Stimulated activated naive B cell treated with anti-CD40 and anti-IgM and Interleukin-4, amounts not matched to agents 10 μg/mL and 1 μg/mL and 100 μg/mL, for 72 hours (primary cell): Measurements from ENCODE around the gene ERVK3-1.

Experiments used
- ATAC-seq, 2 donors: fragments of 150-1000 bp; cut with Tn5 transposase; replicated peaks; 2 replicates each; pipeline ENCODE4 v1.10.0; 2021; ENCODE audit warnings: moderate library complexity in 1 of 2
- DNase-seq: peaks from one replicate; pipeline ENCODE4 v3.0.0; 2021
- H3K27ac Mint-ChIP-seq: one replicate; pipeline ENCODE4 v1.8.0; 2022; ENCODE audit warnings: mild to moderate bottlenecking, mixed read lengths
- H3K27me3 Mint-ChIP-seq, 2 donors: one replicate each; pipeline ENCODE4 v1.8.0; 2022; ENCODE audit warnings: mixed read lengths in 2 of 2
- H3K36me3 Mint-ChIP-seq, 2 donors: one replicate each; pipeline ENCODE4 v1.8.0; 2022; ENCODE audit warnings: mixed read lengths in 2 of 2, mild to moderate bottlenecking in 1 of 2
- H3K4me1 Mint-ChIP-seq, 2 donors: one replicate each; pipeline ENCODE4 v1.8.0; 2022; ENCODE audit warnings: mixed read lengths in 2 of 2, mild to moderate bottlenecking in 1 of 2
- H3K4me3 Mint-ChIP-seq, 2 donors: one replicate each; pipeline ENCODE4 v1.8.0; 2022; ENCODE audit warnings: mild to moderate bottlenecking in 2 of 2, mixed read lengths in 2 of 2, moderate library complexity in 1 of 2
- H3K9me3 Mint-ChIP-seq, 2 donors: one replicate each; pipeline ENCODE4 v1.8.0; 2022; ENCODE audit warnings: mixed read lengths in 2 of 2, mild to moderate bottlenecking in 1 of 2

ERVK3-1 gene

GRCh38 chr19:58317476-58318072 is 12.4 kb downstream of the ERVK3-1 start:
- Mint-ChIP-seq H3K4me1 (no peaks in the 10 kb centered on the region), H3K27me3 (no peaks in the 10 kb centered on the region), H3K9me3 (no peaks in the 10 kb centered on the region), H3K27ac (no peak overlapping the region), H3K4me3 (no peak overlapping the region), H3K36me3 (peaks cover 22 to 55% of the 10 kb centered on the region in 2 donors)
- DNase-seq (no peak), ATAC-seq (no peak)

GRCh38 chr19:58318297-58318696 is 13.1 kb downstream of the ERVK3-1 start:
- Mint-ChIP-seq H3K4me3 (no peak overlapping the region), H3K27ac (no peak overlapping the region), H3K9me3 (no peaks in the 10 kb centered on the region), H3K27me3 (no peaks in the 10 kb centered on the region), H3K36me3 (peaks cover 23 to 54% of the 10 kb centered on the region in 2 donors), H3K4me1 (no peaks in the 10 kb centered on the region)
- DNase-seq (no peak), ATAC-seq (no peak)

DNA sequence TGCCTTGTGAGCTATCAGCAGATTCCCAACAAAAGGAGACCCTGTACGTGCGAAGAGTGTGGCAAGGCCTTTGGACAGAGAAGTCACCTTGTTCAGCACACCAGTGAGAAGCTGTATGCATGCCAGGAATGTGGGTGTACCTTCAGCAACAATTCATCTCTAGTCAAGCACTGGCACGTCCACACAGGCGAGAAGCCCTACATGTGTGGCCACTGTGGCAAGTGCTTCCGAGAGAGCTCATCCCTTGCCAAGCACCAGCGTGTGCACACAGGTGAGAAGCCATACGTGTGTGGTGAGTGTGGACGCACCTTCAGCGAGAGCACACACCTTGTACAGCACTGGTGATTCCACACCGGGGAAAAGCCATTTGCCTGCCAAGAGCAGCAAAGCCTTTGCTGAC is 14.1 kb downstream of the ERVK3-1 start:
- Mint-ChIP-seq H3K27me3 (no peaks in the 10 kb centered on the region), H3K4me3 (no peak overlapping the region), H3K4me1 (no peaks in the 10 kb centered on the region), H3K27ac (no peak overlapping the region), H3K9me3 (no peaks in the 10 kb centered on the region), H3K36me3 (peaks cover 18 to 51% of the 10 kb centered on the region in 2 donors)
- DNase-seq (no peak), ATAC-seq (no peak)

DNA sequence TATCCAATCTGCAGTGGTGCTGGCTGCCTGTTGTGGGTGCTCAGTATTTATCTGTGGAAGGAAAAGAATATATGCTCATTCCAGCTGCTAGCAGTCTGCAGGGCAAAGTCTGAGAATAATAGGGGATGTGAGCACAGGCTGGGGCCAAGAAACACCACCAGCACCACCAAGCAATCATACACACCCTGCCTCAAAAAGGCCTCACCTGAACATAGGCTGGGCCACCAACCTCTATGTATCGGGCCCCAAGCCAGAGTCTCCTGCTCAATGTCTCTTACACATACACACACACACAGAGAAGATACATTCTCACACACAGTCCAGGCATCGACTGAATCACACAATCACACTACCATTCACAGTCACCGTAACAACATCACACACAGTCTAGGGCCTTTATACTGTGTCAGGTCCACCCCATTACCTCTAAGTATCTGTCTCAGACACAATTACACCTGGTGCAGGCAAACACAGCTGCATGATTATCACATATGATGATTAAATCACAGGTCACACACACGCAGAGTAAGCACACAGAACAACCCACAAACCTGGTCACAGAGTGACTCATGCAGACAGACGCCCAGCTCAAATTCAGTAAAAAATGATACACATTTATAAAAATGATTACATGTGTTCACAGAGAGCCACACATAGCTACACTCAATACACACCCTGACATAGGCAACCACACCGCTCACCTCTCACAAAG is 20.3 kb downstream of the ERVK3-1 start:
- ATAC-seq: no peak
- Mint-ChIP-seq H3K27ac (no peak overlapping the region), H3K4me3 (no peak overlapping the region), H3K9me3 (no peaks in the 10 kb centered on the region), H3K36me3 (peaks cover 7 to 14% of the 10 kb centered on the region in 2 donors), H3K4me1 (peaks cover 6 to 9% of the 10 kb centered on the region in 2 donors), H3K27me3 (no peaks in the 10 kb centered on the region)
- no peak for DNase-seq

DNA sequence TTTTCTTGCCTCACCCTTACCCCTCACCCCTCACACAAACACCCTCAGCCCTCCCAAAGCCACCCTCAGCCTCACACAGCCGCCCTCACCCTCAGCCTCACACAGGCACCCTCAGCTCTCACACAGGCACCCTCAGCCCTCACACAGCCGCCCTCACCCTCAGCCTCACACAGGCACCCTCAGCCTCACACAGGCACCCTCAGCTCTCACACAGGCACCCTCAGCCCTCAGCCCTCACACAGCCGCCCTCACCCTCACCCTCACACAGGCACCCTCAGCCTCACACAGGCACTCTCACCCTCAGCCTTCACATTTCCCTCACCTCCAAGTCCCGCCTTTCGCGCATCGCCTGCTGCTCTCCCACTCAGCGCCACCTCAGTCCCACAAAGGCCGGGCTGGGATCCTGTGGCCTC is 21.3 kb downstream of the ERVK3-1 start:
- DNase-seq (no peak), ATAC-seq (peak; percentile 33 to 43)
- Mint-ChIP-seq H3K4me1 (peaks cover 6 to 9% of the 10 kb centered on the region in 2 donors), H3K4me3 (no peak overlapping the region), H3K36me3 (peaks cover 8 to 13% of the 10 kb centered on the region in 2 donors), H3K27me3 (no peaks in the 10 kb centered on the region), H3K9me3 (no peaks in the 10 kb centered on the region), H3K27ac (no peak overlapping the region)

- Mint-ChIP-seq H3K27me3 (no peaks in the 10 kb centered on the region), H3K27ac (no peak within 1 kb of the TSS), H3K4me1 (peaks cover 6 to 9% of the 10 kb centered on the region in 2 donors), H3K36me3 (peaks cover 8 to 11% of the 10 kb centered on the region in 2 donors), H3K9me3 (no peaks in the 10 kb centered on the region), H3K4me3 (no peak within 1 kb of the TSS)
- ATAC-seq: peak; percentile 88 to 93
- peak; percentile 88 for DNase-seq
Measured at GRCh38 chr19:58326914-58327726, 21.9 kb downstream of the ERVK3-1 start, which contains the start of gene ZSCAN22. Gene ZSCAN22, plus strand, starts transcription at chr19:58326994. Its CDS starts 7,809 bp downstream, at chr19:58334803.

- H3K4me1 Mint-ChIP-seq: peaks cover 6 to 9% of the 10 kb centered on the region in 2 donors
- no peaks in the 10 kb centered on the region for H3K9me3 Mint-ChIP-seq
- DNase-seq: no peak
- no peak overlapping the region for H3K4me3 Mint-ChIP-seq
- H3K36me3 Mint-ChIP-seq: peaks cover 1 to 2% of the 10 kb centered on the region in 2 donors
- no peak for ATAC-seq
- no peak overlapping the region for H3K27ac Mint-ChIP-seq
- H3K27me3 Mint-ChIP-seq: no peaks in the 10 kb centered on the region
Measured at GRCh38 chr19:58328999-58329398, 23.8 kb downstream of the ERVK3-1 start.

GRCh38 chr19:58330458-58330857 is 25.3 kb downstream of the ERVK3-1 start:
- Mint-ChIP-seq H3K27me3 (no peaks in the 10 kb centered on the region), H3K27ac (peak overlapping the region; percentile 6)
- no peak for DNase-seq

DNA sequence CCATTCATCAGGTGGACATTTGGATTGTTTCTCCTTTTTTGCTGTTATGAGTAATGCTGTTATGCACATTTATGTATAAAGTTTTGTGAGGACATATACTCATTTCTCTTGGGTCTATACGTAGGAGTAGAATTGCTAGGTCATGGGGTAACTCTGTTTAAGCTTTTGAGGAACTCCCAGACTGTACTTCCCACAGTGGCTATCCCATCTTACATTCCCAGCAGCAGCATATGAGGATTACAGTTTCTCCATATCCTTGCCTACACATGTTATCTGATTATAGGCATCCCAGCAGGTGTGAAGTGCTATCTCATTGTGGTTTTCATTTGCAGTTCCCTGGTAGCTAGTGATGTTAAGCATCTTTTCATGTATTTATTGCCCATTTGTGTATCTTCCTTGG is 27.5 kb downstream of the ERVK3-1 start:
- peaks cover 10 to 18% of the 10 kb centered on the region in 2 donors for H3K4me1 Mint-ChIP-seq
- H3K27ac Mint-ChIP-seq: no peak overlapping the region
- no peak for ATAC-seq
- DNase-seq: no peak
- no peaks in the 10 kb centered on the region for H3K9me3 Mint-ChIP-seq
- no peak overlapping the region for H3K4me3 Mint-ChIP-seq
- H3K27me3 Mint-ChIP-seq: no peaks in the 10 kb centered on the region
- peaks cover 16 to 27% of the 10 kb centered on the region in 2 donors for H3K36me3 Mint-ChIP-seq

More at GRCh38 chr19:58330458-58330857, 25.3 kb downstream of the ERVK3-1 start:
- no peak overlapping the region for H3K4me3 Mint-ChIP-seq
- no peaks in the 10 kb centered on the region for H3K9me3 Mint-ChIP-seq
- no peak for ATAC-seq
- peaks cover 6 to 13% of the 10 kb centered on the region in 2 donors for H3K4me1 Mint-ChIP-seq
- peaks cover 9 to 14% of the 10 kb centered on the region in 2 donors for H3K36me3 Mint-ChIP-seq

- H3K4me1 Mint-ChIP-seq: peaks cover 3 to 9% of the 10 kb centered on the region in 2 donors
- no peak for ATAC-seq
Measured at GRCh38 chr19:58334691-58335249, 29.6 kb downstream of the ERVK3-1 start.

DNA sequence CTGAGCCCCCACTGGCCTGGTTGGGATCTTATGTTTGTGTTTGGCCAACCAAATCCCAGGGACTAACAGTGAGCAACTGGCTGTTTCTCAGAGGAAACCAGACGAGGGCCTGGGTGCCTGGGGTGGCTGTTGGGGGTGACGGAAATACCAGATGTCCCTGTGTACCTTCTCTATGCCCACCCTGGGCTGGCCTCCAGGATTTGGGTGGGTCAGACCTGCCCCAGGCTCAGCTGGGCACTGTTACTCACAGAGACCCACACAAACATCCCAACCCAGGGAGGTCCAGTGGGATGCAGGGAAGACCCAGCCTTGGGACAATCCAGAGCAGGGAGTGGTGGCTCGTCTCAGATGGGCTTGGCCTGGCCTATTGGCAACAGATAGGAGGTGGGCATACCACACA is 30.5 kb downstream of the ERVK3-1 start:
- no peak for DNase-seq
- no peak overlapping the region for H3K27ac Mint-ChIP-seq

More at GRCh38 chr19:58334691-58335249, 29.6 kb downstream of the ERVK3-1 start:
- H3K9me3 Mint-ChIP-seq: peaks cover 0 to 3% of the 10 kb centered on the region in 2 donors
- H3K27ac Mint-ChIP-seq: no peak overlapping the region
- H3K36me3 Mint-ChIP-seq: peaks cover 33 to 46% of the 10 kb centered on the region in 2 donors
- H3K27me3 Mint-ChIP-seq: no peaks in the 10 kb centered on the region
- no peak for DNase-seq
- no peak overlapping the region for H3K4me3 Mint-ChIP-seq

GRCh38 chr19:58336216-58336615 is 31.0 kb downstream of the ERVK3-1 start:
- Mint-ChIP-seq H3K36me3 (peaks cover 40 to 59% of the 10 kb centered on the region in 2 donors), H3K9me3 (peaks cover 0 to 3% of the 10 kb centered on the region in 2 donors), H3K27me3 (no peaks in the 10 kb centered on the region), H3K27ac (no peak overlapping the region), H3K4me3 (no peak overlapping the region), H3K4me1 (peaks cover 4 to 9% of the 10 kb centered on the region in 2 donors)
- DNase-seq (no peak), ATAC-seq (no peak)

More for the DNA sequence above, 30.5 kb downstream of the ERVK3-1 start:
- no peak for ATAC-seq
- Mint-ChIP-seq H3K36me3 (peaks cover 39 to 53% of the 10 kb centered on the region in 2 donors), H3K27me3 (no peaks in the 10 kb centered on the region), H3K4me3 (no peak overlapping the region), H3K9me3 (peaks cover 0 to 3% of the 10 kb centered on the region in 2 donors), H3K4me1 (peaks cover 3 to 9% of the 10 kb centered on the region in 2 donors)

- Mint-ChIP-seq H3K4me1 (peaks cover 5 to 9% of the 10 kb centered on the region in 2 donors), H3K4me3 (no peak overlapping the region), H3K27ac (no peak overlapping the region), H3K27me3 (no peaks in the 10 kb centered on the region), H3K36me3 (peaks cover 43 to 64% of the 10 kb centered on the region in 2 donors), H3K9me3 (peaks cover 0 to 3% of the 10 kb centered on the region in 2 donors)
- ATAC-seq (no peak), DNase-seq (no peak)
Measured at GRCh38 chr19:58336820-58337219, 31.6 kb downstream of the ERVK3-1 start.

GRCh38 chr19:58338336-58338735 is 33.2 kb downstream of the ERVK3-1 start:
- no peak for ATAC-seq
- H3K4me3 Mint-ChIP-seq: no peak overlapping the region

More at GRCh38 chr19:58338336-58338735, 33.2 kb downstream of the ERVK3-1 start:
- Mint-ChIP-seq H3K9me3 (peaks cover 0 to 3% of the 10 kb centered on the region in 2 donors), H3K27ac (no peak overlapping the region), H3K27me3 (no peaks in the 10 kb centered on the region), H3K36me3 (peaks cover 50 to 72% of the 10 kb centered on the region in 2 donors), H3K4me1 (peaks cover 7 to 9% of the 10 kb centered on the region in 2 donors)
- DNase-seq: no peak
